ENCODE data around the gene PRELID2.
A peak's percentile ranks its signal among the peaks of the same experiment; 100 is the strongest.

Gene PRELID2

GRCh38 chr5:145775411-145775810 is 59.7 kb downstream of the PRELID2 start:
- no peaks in the 10 kb centered on the region for H3K9me3 ChIP-seq
- peaks cover 0 to 14% (median 5%) of the 10 kb centered on the region in 3 donors for H3K36me3 ChIP-seq
- no peak for DNase-seq
- no peak overlapping the region for H3K4me3 ChIP-seq
- no peak for TF ChIP-seq CTCF (IDR thresholded peaks at IDR 0.05)
- peaks cover 0 to 23% (median 0%) of the 10 kb centered on the region in 4 donors for H3K4me1 ChIP-seq
- intact Hi-C loops (cut with DNase I; ENCODE audit: low total_unique reads): no loop called here
- no peaks in the 10 kb centered on the region for H3K27me3 ChIP-seq
- H3K27ac ChIP-seq: peak overlapping the region; percentile 33 to 54

GRCh38 chr5:145774442-145774841 is 60.7 kb downstream of the PRELID2 start:
- no peak for TF ChIP-seq CTCF (IDR thresholded peaks at IDR 0.05)
- Histone ChIP-seq H3K4me3 (no peak overlapping the region), H3K27ac (no peak overlapping the region), H3K4me1 (peaks cover 0 to 23% (median 0%) of the 10 kb centered on the region in 4 donors), H3K27me3 (no peaks in the 10 kb centered on the region), H3K36me3 (peaks cover 0 to 14% (median 5%) of the 10 kb centered on the region in 3 donors), H3K9me3 (no peaks in the 10 kb centered on the region)
- intact Hi-C loops (cut with DNase I; ENCODE audit: low total_unique reads): no loop called here
- no peak for DNase-seq

GRCh38 chr5:145772466-145772865 is 62.7 kb downstream of the PRELID2 start:
- H3K9me3 ChIP-seq: no peaks in the 10 kb centered on the region
- no peak for TF ChIP-seq CTCF (IDR thresholded peaks at IDR 0.05)
- no peak overlapping the region for H3K4me3 ChIP-seq
- no peak for DNase-seq
- peaks cover 0 to 23% (median 0%) of the 10 kb centered on the region in 4 donors for H3K4me1 ChIP-seq
- no peaks in the 10 kb centered on the region for H3K27me3 ChIP-seq
- intact Hi-C loops (cut with DNase I; ENCODE audit: low total_unique reads): no loop called here
- no peak overlapping the region for H3K27ac ChIP-seq
- H3K36me3 ChIP-seq: peaks cover 3 to 5% (median 4%) of the 10 kb centered on the region in 3 donors

GRCh38 chr5:145768863-145769262 is 66.3 kb downstream of the PRELID2 start:
- intact Hi-C loops (cut with DNase I; ENCODE audit: low total_unique reads): no loop called here
- H3K27me3 ChIP-seq: no peaks in the 10 kb centered on the region
- no peaks in the 10 kb centered on the region for H3K4me1 ChIP-seq
- no peak for DNase-seq
- H3K36me3 ChIP-seq: peaks cover 8 to 26% (median 10%) of the 10 kb centered on the region in 3 donors
- no peak overlapping the region for H3K4me3 ChIP-seq
- H3K27ac ChIP-seq: no peak overlapping the region
- TF ChIP-seq CTCF (IDR thresholded peaks at IDR 0.05): no peak
- no peaks in the 10 kb centered on the region for H3K9me3 ChIP-seq

GRCh38 chr5:145764325-145764724 is 70.8 kb downstream of the PRELID2 start:
- Histone ChIP-seq H3K27me3 (no peaks in the 10 kb centered on the region), H3K9me3 (no peaks in the 10 kb centered on the region), H3K4me1 (no peaks in the 10 kb centered on the region), H3K4me3 (no peak overlapping the region), H3K36me3 (peaks cover 18 to 32% (median 26%) of the 10 kb centered on the region in 3 donors), H3K27ac (no peak overlapping the region)
- DNase-seq: no peak
- intact Hi-C loops (cut with DNase I; ENCODE audit: low total_unique reads): no loop called here
- TF ChIP-seq CTCF (IDR thresholded peaks at IDR 0.05): no peak

- Histone ChIP-seq H3K27ac (no peak overlapping the region), H3K4me1 (no peaks in the 10 kb centered on the region), H3K9me3 (no peaks in the 10 kb centered on the region), H3K4me3 (no peak overlapping the region), H3K36me3 (peaks cover 18 to 32% (median 26%) of the 10 kb centered on the region in 3 donors), H3K27me3 (no peaks in the 10 kb centered on the region)
- intact Hi-C loops (cut with DNase I; ENCODE audit: low total_unique reads): no loop called here
- TF ChIP-seq CTCF (IDR thresholded peaks at IDR 0.05): no peak
- no peak for DNase-seq
Measured at GRCh38 chr5:145762833-145763232, 72.3 kb downstream of the PRELID2 start.
